Natural killer cell (primary cell): ENCODE data around the gene IFITM1. TPM values are rescaled to one million over a fixed set of nuclear protein-coding genes. Genes with fewer than 3 reads are reported as not detected.

Experiments
- ATAC-seq, 3 donors: fragments of 150-1000 bp in 2 of 3; fragments of 200-7000 bp in 1 of 3; cut with Tn5 transposase; 1 replicate in 1 of 3; 2 replicates in 2 of 3; pipeline ENCODE4 v1.10.0; 2021; ENCODE audit warnings: mild to moderate bottlenecking in 2 of 3, moderate library complexity in 2 of 3
- DNase-seq, 2 donors: peaks; one replicate each; pipeline versions ENCODE4 v3.0.0 to v3.0.0-alpha.2; 2013 to 2021; ENCODE audit warnings: mixed read lengths in 1 of 2
- H3K27ac ChIP-seq: one replicate; pipeline ENCODE4 v1.5.1; 2013; ENCODE audit warnings: mild to moderate bottlenecking, low read length
- H3K27me3 ChIP-seq: one replicate; pipeline ENCODE4 v1.6.1; 2013; ENCODE audit warnings: low read length; ENCODE audit not compliant: control insufficient read depth, insufficient read depth
- H3K36me3 ChIP-seq: one replicate; pipeline ENCODE4 v1.6.1; 2013; ENCODE audit warnings: low read length; ENCODE audit not compliant: control insufficient read depth, insufficient read depth
- H3K4me1 ChIP-seq: one replicate; pipeline ENCODE4 v1.6.1; 2013; ENCODE audit warnings: low read length; ENCODE audit not compliant: control insufficient read depth, insufficient read depth
- H3K4me3 ChIP-seq: one replicate; pipeline ENCODE4 v1.5.1; 2013; ENCODE audit warnings: low read length
- H3K9me3 ChIP-seq: one replicate; pipeline ENCODE4 v1.6.1; 2013; ENCODE audit warnings: low read length; ENCODE audit not compliant: control insufficient read depth, insufficient read depth
- H3K27ac Mint-ChIP-seq, 2 donors: one replicate each; pipeline ENCODE4 v1.8.0; 2022; ENCODE audit warnings: mild to moderate bottlenecking in 2 of 2, mixed read lengths in 2 of 2, moderate library complexity in 1 of 2
- H3K27me3 Mint-ChIP-seq, 2 donors: one replicate each; pipeline ENCODE4 v1.8.0; 2022; ENCODE audit warnings: low read depth in 2 of 2, mixed read lengths in 2 of 2
- H3K36me3 Mint-ChIP-seq: one replicate; pipeline ENCODE4 v1.8.0; 2022; ENCODE audit warnings: mixed read lengths
- H3K4me1 Mint-ChIP-seq, 2 donors: one replicate each; pipeline ENCODE4 v1.8.0; 2022; ENCODE audit warnings: mixed read lengths in 2 of 2
- H3K4me3 Mint-ChIP-seq: one replicate; pipeline ENCODE4 v1.8.0; 2022; ENCODE audit warnings: mild to moderate bottlenecking, moderate library complexity, mixed read lengths
- H3K9me3 Mint-ChIP-seq, 2 donors: one replicate each; pipeline ENCODE4 v1.8.0; 2022; ENCODE audit warnings: mixed read lengths in 2 of 2
- CTCF ChIP-seq: fragments of 200-600 bp; IDR thresholded peaks from one replicate; pipeline ENCODE4 v1.8.0; 2022; ENCODE audit warnings: antibody characterized with exemption
- WGBS: methylation state at CpG from one replicate; pipeline ENCODE4 v1.1.7; 2013; ENCODE audit warnings: missing lambda C conversion rate; ENCODE audit not compliant: insufficient coverage; 5-methylcytosine and 5-hydroxymethylcytosine counted together
- intact Hi-C: fragments of 100-400 bp; cut with micrococcal nuclease; formaldehyde crosslinking; loops from one replicate; pipeline ENCODE4 v1.14.2; 2022
- total RNA-seq, 4 donors: library from RNA; stranded (reverse); fragments of 120-200 nt in 1 of 4; gene quantifications; one replicate each; pipeline versions ENCODE4 v1.2.3 to v1.2.4, GENCODE V29; 2013 to 2022

The IFITM1 gene
- total RNA-seq, 3 donors from 2014 or later (not counting 1 experiment from before 2014, with no cell fraction given): 540 to 809 (median 710) TPM

- 94% methylated on average over 21 of the region's 21 CpGs for WGBS
- H3K9me3 Mint-ChIP-seq: no peaks in the 10 kb centered on the region
- no peak within 1 kb of the TSS for H3K27ac ChIP-seq
- no peak within 1 kb of the TSS for H3K4me3 ChIP-seq
- H3K27me3 ChIP-seq: peaks cover 23% of the 10 kb centered on the region
- peak within 1 kb of the TSS; percentile 13 to 48 for H3K27ac Mint-ChIP-seq
- H3K4me1 ChIP-seq: peaks cover 53% of the 10 kb centered on the region
- ATAC-seq (no peak), DNase-seq (peak in 1 of 2 donors; percentile 34)
- TF ChIP-seq CTCF: no peak
- H3K27me3 Mint-ChIP-seq: peaks cover 0 to 32% of the 10 kb centered on the region in 2 donors
- peak within 1 kb of the TSS; percentile 83 for H3K4me3 Mint-ChIP-seq
- H3K4me1 Mint-ChIP-seq: peaks cover 18 to 44% of the 10 kb centered on the region in 2 donors
- intact Hi-C loops: no loop called here
- no peaks in the 10 kb centered on the region for H3K36me3 Mint-ChIP-seq
- no peaks in the 10 kb centered on the region for H3K9me3 ChIP-seq
- no peaks in the 10 kb centered on the region for H3K36me3 ChIP-seq
Measured at GRCh38 chr11:278001-278951, 35.6 kb upstream of the IFITM1 start, which contains the start of gene NLRP6. Gene NLRP6 (plus strand): TSS chr11:278407. CDS start chr11:278570, 163 bp downstream.

DNA sequence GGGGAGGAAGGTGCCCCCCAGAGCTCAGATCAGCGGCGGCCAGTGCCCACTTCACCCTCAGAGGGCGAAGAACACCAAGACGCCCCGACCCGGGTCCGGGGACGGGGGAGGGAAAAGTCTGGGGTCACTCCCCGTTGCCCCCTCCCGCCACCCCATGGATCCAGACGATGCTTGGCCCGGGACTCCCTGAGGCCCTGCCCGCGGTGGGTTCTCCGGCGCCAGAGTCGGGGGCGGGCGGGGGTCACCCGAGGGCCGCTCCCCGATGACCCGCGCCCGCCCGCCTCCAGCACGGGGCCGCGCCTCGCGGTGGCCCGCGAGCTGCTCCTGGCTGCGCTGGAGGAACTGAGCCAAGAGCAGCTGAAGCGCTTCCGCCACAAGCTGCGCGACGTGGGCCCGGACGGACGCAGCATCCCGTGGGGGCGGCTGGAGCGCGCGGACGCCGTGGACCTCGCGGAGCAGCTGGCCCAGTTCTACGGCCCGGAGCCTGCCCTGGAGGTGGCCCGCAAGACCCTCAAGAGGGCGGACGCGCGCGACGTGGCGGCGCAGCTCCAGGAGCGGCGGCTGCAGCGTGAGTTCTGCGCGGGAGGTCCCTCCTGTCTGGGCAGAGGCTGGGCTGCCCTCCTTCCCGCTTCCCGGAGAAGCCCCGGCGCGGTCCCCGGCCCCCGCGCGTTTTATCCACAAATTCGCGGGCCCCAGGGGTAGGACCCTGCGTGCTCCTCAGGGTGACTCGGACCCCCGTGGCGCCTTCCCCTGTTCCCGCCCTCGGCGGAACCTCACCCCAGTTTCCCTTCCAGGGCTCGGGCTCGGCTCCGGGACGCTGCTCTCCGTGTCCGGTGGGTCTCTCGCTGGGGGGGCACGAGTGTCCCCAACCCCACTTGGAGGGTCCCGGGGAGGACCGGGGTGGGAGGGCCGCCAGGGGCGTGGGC lies 34.5 kb upstream of the IFITM1 start:
- H3K27me3 Mint-ChIP-seq: peaks cover 0 to 38% of the 10 kb centered on the region in 2 donors
- H3K4me3 Mint-ChIP-seq: peak overlapping the region; percentile 53
- no peaks in the 10 kb centered on the region for H3K9me3 ChIP-seq
- 18% methylated on average over 97 of the region's 97 CpGs for WGBS
- peaks cover 60% of the 10 kb centered on the region for H3K4me1 ChIP-seq
- intact Hi-C loops: no loop called here
- ATAC-seq: peak in 2 of 3 donors; percentile 42 to 56
- peak; percentile 22 to 64 for DNase-seq
- no peaks in the 10 kb centered on the region for H3K36me3 ChIP-seq
- no peaks in the 10 kb centered on the region for H3K9me3 Mint-ChIP-seq
- H3K27ac Mint-ChIP-seq: no peak overlapping the region
- no peaks in the 10 kb centered on the region for H3K36me3 Mint-ChIP-seq
- H3K27me3 ChIP-seq: peaks cover 23% of the 10 kb centered on the region
- peak overlapping the region; percentile 21 for H3K4me3 ChIP-seq
- peaks cover 25 to 49% of the 10 kb centered on the region in 2 donors for H3K4me1 Mint-ChIP-seq
- H3K27ac ChIP-seq: no peak overlapping the region
- TF ChIP-seq CTCF: no peak

DNA sequence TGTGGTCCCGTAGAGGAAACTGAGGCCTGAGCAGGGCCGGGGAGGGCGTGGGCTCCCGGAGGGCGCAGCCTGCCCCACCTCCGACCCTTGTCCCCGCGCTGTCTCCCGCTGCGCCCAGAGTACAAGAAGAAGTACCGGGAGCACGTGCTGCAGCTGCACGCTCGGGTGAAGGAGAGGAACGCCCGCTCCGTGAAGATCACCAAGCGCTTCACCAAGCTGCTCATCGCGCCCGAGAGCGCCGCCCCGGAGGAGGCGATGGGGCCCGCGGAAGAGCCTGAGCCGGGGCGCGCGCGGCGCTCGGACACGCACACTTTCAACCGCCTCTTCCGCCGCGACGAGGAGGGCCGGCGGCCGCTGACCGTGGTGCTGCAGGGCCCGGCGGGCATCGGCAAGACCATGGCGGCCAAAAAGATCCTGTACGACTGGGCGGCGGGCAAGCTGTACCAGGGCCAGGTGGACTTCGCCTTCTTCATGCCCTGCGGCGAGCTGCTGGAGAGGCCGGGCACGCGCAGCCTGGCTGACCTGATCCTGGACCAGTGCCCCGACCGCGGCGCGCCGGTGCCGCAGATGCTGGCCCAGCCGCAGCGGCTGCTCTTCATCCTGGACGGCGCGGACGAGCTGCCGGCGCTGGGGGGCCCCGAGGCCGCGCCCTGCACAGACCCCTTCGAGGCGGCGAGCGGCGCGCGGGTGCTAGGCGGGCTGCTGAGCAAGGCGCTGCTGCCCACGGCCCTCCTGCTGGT lies 33.7 kb upstream of the IFITM1 start:
- 6% methylated on average over 85 of the region's 85 CpGs for WGBS
- Mint-ChIP-seq H3K36me3 (no peaks in the 10 kb centered on the region), H3K27ac (no peak overlapping the region), H3K4me1 (peaks cover 25 to 49% of the 10 kb centered on the region in 2 donors), H3K9me3 (no peaks in the 10 kb centered on the region), H3K4me3 (peak overlapping the region; percentile 77), H3K27me3 (peaks cover 0 to 38% of the 10 kb centered on the region in 2 donors)
- Histone ChIP-seq H3K4me3 (peak overlapping the region; percentile 21), H3K27me3 (peaks cover 23% of the 10 kb centered on the region), H3K9me3 (no peaks in the 10 kb centered on the region), H3K36me3 (no peaks in the 10 kb centered on the region), H3K27ac (no peak overlapping the region), H3K4me1 (peaks cover 67% of the 10 kb centered on the region)
- intact Hi-C loops: no loop called here
- peak; percentile 51 to 64 (median 58) for ATAC-seq
- no peak for TF ChIP-seq CTCF
- DNase-seq: peak; percentile 23 to 76
